ENCODE measurements around the gene LBHD2. TPM values are rescaled to one million over a fixed set of nuclear protein-coding genes. Genes with fewer than 3 reads are reported as not detected.

Gene LBHD2
- total and polyA plus RNA-seq, 2 of the 13 experiments (the other 11 are each of a cell fraction or from before 2014, with no cell fraction given) = 0.67 to 1.00 TPM

- CTCF ChIA-PET (ENCODE audit: low intra/inter-chr PET ratio, low total read pairs) = no interaction called here
- DNase-seq (ENCODE audit: low spot score) (no peak), FAIRE-seq (no peak), ATAC-seq (no peak)
- Histone ChIP-seq H3K27ac (ENCODE audit: extremely low read length, insufficient read depth, low read length) (no peak overlapping the region), H2AFZ (ENCODE audit: low read length) (no peak overlapping the region), H3K4me3 (replicated peaks in 1 of 3; ENCODE audit: insufficient read depth in 1 of 3, low read depth in 2 of 3, low read length in 3 of 3) (no peak overlapping the region), H3K4me2 (ENCODE audit: low read depth, low read length) (no peak overlapping the region), H3K9me3 (ENCODE audit: low read length) (no peaks in the 10 kb centered on the region), H4K20me1 (ENCODE audit: insufficient read depth, low read length) (peaks cover 12% of the 10 kb centered on the region), H3K4me1 (ENCODE audit: insufficient read depth, low read length) (peaks cover 87% of the 10 kb centered on the region), H3K27me3 (ENCODE audit: control insufficient read depth in 1 of 2, insufficient read depth in 2 of 2, low read length in 2 of 2) (no peaks in the 10 kb centered on the region), H3K79me2 (ENCODE audit: insufficient read depth, low read length) (no peaks in the 10 kb centered on the region), H3K36me3 (replicated peaks in 1 of 2; ENCODE audit: control insufficient read depth in 1 of 2, insufficient read depth in 2 of 2, low read length in 2 of 2) (peaks cover 5 to 6% of the 10 kb centered on the region in 2 experiments; a peak in 2 of 5 replicates), H3K9ac (ENCODE audit: insufficient read depth, low read depth, low read length) (no peak overlapping the region)
- POLR2A ChIA-PET = no interaction called here
- BruUV-seq (replicated peaks) = no TSS peak
- no CpG with 5 or more reads among the region's 23 CpGs for WGBS (ENCODE audit: low lambda C conversion rate)
- intact Hi-C loops (cut with micrococcal nuclease; ENCODE audit: unreplicated experiment) = no loop called here
- in situ Hi-C loops (cut with HindIII; ENCODE audit: extremely low pct_ligation_motif_present, low pct_unique_long_range_greater_than_20kb) = no loop called here
- TF ChIP-seq ARNT (IDR thresholded peaks at IDR 0.05) (no peak), NFRKB (IDR thresholded peaks at IDR 0.05) (no peak), HOXA3 (CRISPR knock-in tag; IDR thresholded peaks at IDR 0.05) (no peak), NONO (IDR thresholded peaks at IDR 0.05) (no peak), NONO (CRISPR knock-in tag; conservative IDR thresholded peaks at IDR 0.05) (peak; percentile 27; the same call in 1 of the 2 replicates), DNMT1 (CRISPR knock-in tag; IDR thresholded peaks at IDR 0.05) (0 out of 2 replicates have a peak, but pooled peaks have one; percentile 53), ZNF512B (CRISPR knock-in tag; IDR thresholded peaks at IDR 0.05; ENCODE audit: borderline replicate concordance) (no peak), NRL (CRISPR knock-in tag; IDR thresholded peaks at IDR 0.05; ENCODE audit: borderline replicate concordance) (0 out of 2 replicates have a peak, but pooled peaks have one; percentile 16), HNRNPL (IDR thresholded peaks at IDR 0.05; ENCODE audit: low read depth, low read length) (0 out of 2 replicates have a peak, but pooled peaks have one; percentile 58), RBFOX2 (IDR thresholded peaks at IDR 0.05; ENCODE audit: low read depth, low read length) (peak; percentile 81), AKAP8 (CRISPR knock-in tag; IDR thresholded peaks at IDR 0.05) (peak; percentile 4; the same call in 1 of the 2 replicates), POLR2AphosphoS5 (IDR thresholded peaks at IDR 0.05; ENCODE audit: low read depth, low read length) (peak; percentile 30; the same call in 1 of the 2 replicates), RBM39 (IDR thresholded peaks at IDR 0.05; ENCODE audit: low read depth, low read length, poor library complexity, severe bottlenecking) (peak; percentile 21), AGO2 (optimal IDR thresholded peaks at IDR 0.05; ENCODE audit: low read depth, low read length) (peak; percentile 74)
- TF ChIP-seq, protein P1, sequence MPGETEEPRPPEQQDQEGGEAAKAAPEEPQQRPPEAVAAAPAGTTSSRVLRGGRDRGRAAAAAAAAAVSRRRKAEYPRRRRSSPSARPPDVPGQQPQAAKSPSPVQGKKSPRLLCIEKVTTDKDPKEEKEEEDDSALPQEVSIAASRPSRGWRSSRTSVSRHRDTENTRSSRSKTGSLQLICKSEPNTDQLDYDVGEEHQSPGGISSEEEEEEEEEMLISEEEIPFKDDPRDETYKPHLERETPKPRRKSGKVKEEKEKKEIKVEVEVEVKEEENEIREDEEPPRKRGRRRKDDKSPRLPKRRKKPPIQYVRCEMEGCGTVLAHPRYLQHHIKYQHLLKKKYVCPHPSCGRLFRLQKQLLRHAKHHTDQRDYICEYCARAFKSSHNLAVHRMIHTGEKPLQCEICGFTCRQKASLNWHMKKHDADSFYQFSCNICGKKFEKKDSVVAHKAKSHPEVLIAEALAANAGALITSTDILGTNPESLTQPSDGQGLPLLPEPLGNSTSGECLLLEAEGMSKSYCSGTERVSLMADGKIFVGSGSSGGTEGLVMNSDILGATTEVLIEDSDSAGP (CRISPR knock-in tag; IDR thresholded peaks at IDR 0.05; ENCODE audit: borderline replicate concordance) = 0 out of 2 replicates have a peak, but pooled peaks have one; percentile 23
- TF ChIP-seq, protein P2, sequence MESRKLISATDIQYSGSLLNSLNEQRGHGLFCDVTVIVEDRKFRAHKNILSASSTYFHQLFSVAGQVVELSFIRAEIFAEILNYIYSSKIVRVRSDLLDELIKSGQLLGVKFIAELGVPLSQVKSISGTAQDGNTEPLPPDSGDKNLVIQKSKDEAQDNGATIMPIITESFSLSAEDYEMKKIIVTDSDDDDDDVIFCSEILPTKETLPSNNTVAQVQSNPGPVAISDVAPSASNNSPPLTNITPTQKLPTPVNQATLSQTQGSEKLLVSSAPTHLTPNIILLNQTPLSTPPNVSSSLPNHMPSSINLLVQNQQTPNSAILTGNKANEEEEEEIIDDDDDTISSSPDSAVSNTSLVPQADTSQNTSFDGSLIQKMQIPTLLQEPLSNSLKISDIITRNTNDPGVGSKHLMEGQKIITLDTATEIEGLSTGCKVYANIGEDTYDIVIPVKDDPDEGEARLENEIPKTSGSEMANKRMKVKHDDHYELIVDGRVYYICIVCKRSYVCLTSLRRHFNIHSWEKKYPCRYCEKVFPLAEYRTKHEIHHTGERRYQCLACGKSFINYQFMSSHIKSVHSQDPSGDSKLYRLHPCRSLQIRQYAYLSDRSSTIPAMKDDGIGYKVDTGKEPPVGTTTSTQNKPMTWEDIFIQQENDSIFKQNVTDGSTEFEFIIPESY (CRISPR knock-in tag; IDR thresholded peaks at IDR 0.05) = 0 out of 2 replicates have a peak, but pooled peaks have one; percentile 49
- TF ChIP-seq, protein P3, sequence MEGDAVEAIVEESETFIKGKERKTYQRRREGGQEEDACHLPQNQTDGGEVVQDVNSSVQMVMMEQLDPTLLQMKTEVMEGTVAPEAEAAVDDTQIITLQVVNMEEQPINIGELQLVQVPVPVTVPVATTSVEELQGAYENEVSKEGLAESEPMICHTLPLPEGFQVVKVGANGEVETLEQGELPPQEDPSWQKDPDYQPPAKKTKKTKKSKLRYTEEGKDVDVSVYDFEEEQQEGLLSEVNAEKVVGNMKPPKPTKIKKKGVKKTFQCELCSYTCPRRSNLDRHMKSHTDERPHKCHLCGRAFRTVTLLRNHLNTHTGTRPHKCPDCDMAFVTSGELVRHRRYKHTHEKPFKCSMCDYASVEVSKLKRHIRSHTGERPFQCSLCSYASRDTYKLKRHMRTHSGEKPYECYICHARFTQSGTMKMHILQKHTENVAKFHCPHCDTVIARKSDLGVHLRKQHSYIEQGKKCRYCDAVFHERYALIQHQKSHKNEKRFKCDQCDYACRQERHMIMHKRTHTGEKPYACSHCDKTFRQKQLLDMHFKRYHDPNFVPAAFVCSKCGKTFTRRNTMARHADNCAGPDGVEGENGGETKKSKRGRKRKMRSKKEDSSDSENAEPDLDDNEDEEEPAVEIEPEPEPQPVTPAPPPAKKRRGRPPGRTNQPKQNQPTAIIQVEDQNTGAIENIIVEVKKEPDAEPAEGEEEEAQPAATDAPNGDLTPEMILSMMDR (CRISPR knock-in tag; IDR thresholded peaks at IDR 0.05) = 0 out of 2 replicates have a peak, but pooled peaks have one; percentile 10
Measured at GRCh38 chr14:103107455-103107854, 23.4 kb downstream of the LBHD2 start.
